GM19351 (cell line): ENCODE results near the gene CLEC4M.
"Not testable (repeated sequence)": the region's sequence is repeated elsewhere in the genome, so short reads cannot be mapped to it uniquely, and the experiment has no call there.

Experiments
- ATAC-seq: cut with Tn5 transposase; IDR thresholded peaks from one replicate; pipeline ENCODE4 v1.9.1; 2021; ENCODE audit warnings: mild to moderate bottlenecking, moderate library complexity; ENCODE audit not compliant: unreplicated experiment

CLEC4M gene

GRCh38 chr19:7769171-7769570, 6.1 kb downstream of the CLEC4M start:
- no peak for ATAC-seq

- ATAC-seq: no peak
Measured at GRCh38 chr19:7771072-7771471, 8.0 kb downstream of the CLEC4M start.

- peak; percentile 65 for ATAC-seq
Measured at GRCh38 chr19:7772752-7773291, 9.8 kb downstream of the CLEC4M start.

- no peak for ATAC-seq
Measured at GRCh38 chr19:7773841-7774240, 10.8 kb downstream of the CLEC4M start.

GRCh38 chr19:7775761-7776160, 12.7 kb downstream of the CLEC4M start:
- ATAC-seq: no peak

- ATAC-seq: no peak
Measured at GRCh38 chr19:7778081-7778480, 15.0 kb downstream of the CLEC4M start.

GRCh38 chr19:7779631-7780486, 16.8 kb downstream of the CLEC4M start:
- no peak for ATAC-seq

- ATAC-seq: no peak
Measured at GRCh38 chr19:7781157-7781556, 18.1 kb downstream of the CLEC4M start.

- ATAC-seq: no peak
Measured at GRCh38 chr19:7783991-7784423, 21.0 kb downstream of the CLEC4M start.

GRCh38 chr19:7784856-7785255, 21.8 kb downstream of the CLEC4M start:
- no peak for ATAC-seq

GRCh38 chr19:7787141-7787540, 24.1 kb downstream of the CLEC4M start:
- no peak for ATAC-seq

GRCh38 chr19:7787602-7788177, 24.6 kb downstream of the CLEC4M start:
- ATAC-seq: no peak

GRCh38 chr19:7788178-7788932, 25.3 kb downstream of the CLEC4M start:
- no peak for ATAC-seq

- no peak for ATAC-seq
Measured at GRCh38 chr19:7788933-7789323, 25.9 kb downstream of the CLEC4M start.

GRCh38 chr19:7789447-7789846, 26.4 kb downstream of the CLEC4M start:
- ATAC-seq: no peak

GRCh38 chr19:7790416-7790815, 27.4 kb downstream of the CLEC4M start:
- ATAC-seq: no peak

GRCh38 chr19:7792281-7792680, 29.2 kb downstream of the CLEC4M start:
- ATAC-seq: no peak

GRCh38 chr19:7792701-7793100, 29.7 kb downstream of the CLEC4M start:
- not testable (repeated sequence) for ATAC-seq

- no peak for ATAC-seq
Measured at GRCh38 chr19:7793493-7793892, 30.4 kb downstream of the CLEC4M start.

- no peak for ATAC-seq
Measured at GRCh38 chr19:7795555-7796161, 32.6 kb downstream of the CLEC4M start.
